ENCODE measurements around the gene NTF3.

The NTF3 gene

GRCh38 chr12:5407034-5407856, 24.7 kb upstream of the NTF3 start:
- H3K36me3 ChIP-seq (ENCODE audit: control insufficient read depth, insufficient read depth, low read length) = no peaks in the 10 kb centered on the region
- no peak overlapping the region for H3K9ac ChIP-seq (ENCODE audit: low read length)
- no peaks in the 10 kb centered on the region for H3K27me3 ChIP-seq (ENCODE audit: control insufficient read depth, insufficient read depth, low read length)
- no peak overlapping the region for H3K4me3 ChIP-seq (ENCODE audit: low read length)
- H3K4me1 ChIP-seq (ENCODE audit: control insufficient read depth, insufficient read depth, low read length) = no peaks in the 10 kb centered on the region
- H3K27ac ChIP-seq (ENCODE audit: low read depth, low read length) = no peak overlapping the region

- Histone ChIP-seq H3K9ac (ENCODE audit: low read length) (no peak overlapping the region), H3K4me3 (ENCODE audit: low read length) (no peak overlapping the region), H3K36me3 (ENCODE audit: control insufficient read depth, insufficient read depth, low read length) (no peaks in the 10 kb centered on the region), H3K4me1 (ENCODE audit: control insufficient read depth, insufficient read depth, low read length) (no peaks in the 10 kb centered on the region), H3K27ac (ENCODE audit: low read depth, low read length) (no peak overlapping the region), H3K27me3 (ENCODE audit: control insufficient read depth, insufficient read depth, low read length) (no peaks in the 10 kb centered on the region)
Observed at GRCh38 chr12:5409619-5410018, 22.3 kb upstream of the NTF3 start.

GRCh38 chr12:5416571-5416970, 15.3 kb upstream of the NTF3 start:
- Histone ChIP-seq H3K4me1 (ENCODE audit: control insufficient read depth, insufficient read depth, low read length) (no peaks in the 10 kb centered on the region), H3K27ac (ENCODE audit: low read depth, low read length) (no peak overlapping the region), H3K36me3 (ENCODE audit: control insufficient read depth, insufficient read depth, low read length) (no peaks in the 10 kb centered on the region), H3K9ac (ENCODE audit: low read length) (no peak overlapping the region), H3K4me3 (ENCODE audit: low read length) (no peak overlapping the region), H3K27me3 (ENCODE audit: control insufficient read depth, insufficient read depth, low read length) (no peaks in the 10 kb centered on the region)

- Histone ChIP-seq H3K27ac (ENCODE audit: low read depth, low read length) (no peak overlapping the region), H3K36me3 (ENCODE audit: control insufficient read depth, insufficient read depth, low read length) (no peaks in the 10 kb centered on the region)
Observed at GRCh38 chr12:5417500-5417899, 14.4 kb upstream of the NTF3 start.

GRCh38 chr12:5428332-5429221, 3.3 kb upstream of the NTF3 start:
- H3K4me1 ChIP-seq (ENCODE audit: control insufficient read depth, insufficient read depth, low read length) = no peaks in the 10 kb centered on the region
- H3K36me3 ChIP-seq (ENCODE audit: control insufficient read depth, insufficient read depth, low read length) = no peaks in the 10 kb centered on the region
- no peak overlapping the region for H3K27ac ChIP-seq (ENCODE audit: low read depth, low read length)
- H3K9ac ChIP-seq (ENCODE audit: low read length) = no peak overlapping the region
- H3K27me3 ChIP-seq (ENCODE audit: control insufficient read depth, insufficient read depth, low read length) = peaks cover 13% of the 10 kb centered on the region
- H3K4me3 ChIP-seq (ENCODE audit: low read length) = no peak overlapping the region

More at GRCh38 chr12:5417500-5417899, 14.4 kb upstream of the NTF3 start:
- H3K27me3 ChIP-seq (ENCODE audit: control insufficient read depth, insufficient read depth, low read length) = no peaks in the 10 kb centered on the region
- H3K9ac ChIP-seq (ENCODE audit: low read length) = no peak overlapping the region
- no peak overlapping the region for H3K4me3 ChIP-seq (ENCODE audit: low read length)
- H3K4me1 ChIP-seq (ENCODE audit: control insufficient read depth, insufficient read depth, low read length) = no peaks in the 10 kb centered on the region

GRCh38 chr12:5429741-5430557, 2.0 kb upstream of the NTF3 start:
- H3K4me3 ChIP-seq (ENCODE audit: low read length) = no peak overlapping the region
- no peaks in the 10 kb centered on the region for H3K36me3 ChIP-seq (ENCODE audit: control insufficient read depth, insufficient read depth, low read length)
- H3K27me3 ChIP-seq (ENCODE audit: control insufficient read depth, insufficient read depth, low read length) = peaks cover 20% of the 10 kb centered on the region
- H3K4me1 ChIP-seq (ENCODE audit: control insufficient read depth, insufficient read depth, low read length) = no peaks in the 10 kb centered on the region
- H3K27ac ChIP-seq (ENCODE audit: low read depth, low read length) = no peak overlapping the region
- H3K9ac ChIP-seq (ENCODE audit: low read length) = no peak overlapping the region

- H3K36me3 ChIP-seq (ENCODE audit: control insufficient read depth, insufficient read depth, low read length) = no peaks in the 10 kb centered on the region
- H3K9ac ChIP-seq (ENCODE audit: low read length) = no peak overlapping the region
- no peaks in the 10 kb centered on the region for H3K4me1 ChIP-seq (ENCODE audit: control insufficient read depth, insufficient read depth, low read length)
- H3K27me3 ChIP-seq (ENCODE audit: control insufficient read depth, insufficient read depth, low read length) = peaks cover 20% of the 10 kb centered on the region
- H3K4me3 ChIP-seq (ENCODE audit: low read length) = peak overlapping the region; percentile 40
- H3K27ac ChIP-seq (ENCODE audit: low read depth, low read length) = no peak overlapping the region
Observed at GRCh38 chr12:5430641-5431603, 986 bp upstream of the NTF3 start.

- no peaks in the 10 kb centered on the region for H3K4me1 ChIP-seq (ENCODE audit: control insufficient read depth, insufficient read depth, low read length)
- peaks cover 23% of the 10 kb centered on the region for H3K27me3 ChIP-seq (ENCODE audit: control insufficient read depth, insufficient read depth, low read length)
- peak overlapping the region; percentile 54 for H3K4me3 ChIP-seq (ENCODE audit: low read length)
- no peak overlapping the region for H3K9ac ChIP-seq (ENCODE audit: low read length)
- H3K36me3 ChIP-seq (ENCODE audit: control insufficient read depth, insufficient read depth, low read length) = no peaks in the 10 kb centered on the region
- no peak overlapping the region for H3K27ac ChIP-seq (ENCODE audit: low read depth, low read length)
Observed at GRCh38 chr12:5433081-5433844, 1.4 kb downstream of the NTF3 start.

- H3K27ac ChIP-seq (ENCODE audit: low read depth, low read length) = no peak overlapping the region
- H3K4me1 ChIP-seq (ENCODE audit: control insufficient read depth, insufficient read depth, low read length) = no peaks in the 10 kb centered on the region
- H3K9ac ChIP-seq (ENCODE audit: low read length) = no peak overlapping the region
- H3K36me3 ChIP-seq (ENCODE audit: control insufficient read depth, insufficient read depth, low read length) = no peaks in the 10 kb centered on the region
- no peak overlapping the region for H3K4me3 ChIP-seq (ENCODE audit: low read length)
- H3K27me3 ChIP-seq (ENCODE audit: control insufficient read depth, insufficient read depth, low read length) = peaks cover 23% of the 10 kb centered on the region
Observed at GRCh38 chr12:5433845-5434646, 2.1 kb downstream of the NTF3 start.

GRCh38 chr12:5434647-5435560, 3.0 kb downstream of the NTF3 start:
- Histone ChIP-seq H3K27me3 (ENCODE audit: control insufficient read depth, insufficient read depth, low read length) (peaks cover 23% of the 10 kb centered on the region), H3K4me3 (ENCODE audit: low read length) (no peak overlapping the region)

More at GRCh38 chr12:5434647-5435560, 3.0 kb downstream of the NTF3 start:
- Histone ChIP-seq H3K36me3 (ENCODE audit: control insufficient read depth, insufficient read depth, low read length) (no peaks in the 10 kb centered on the region), H3K9ac (ENCODE audit: low read length) (no peak overlapping the region), H3K4me1 (ENCODE audit: control insufficient read depth, insufficient read depth, low read length) (no peaks in the 10 kb centered on the region), H3K27ac (ENCODE audit: low read depth, low read length) (no peak overlapping the region)
